NCI-H748 (cell line): Measurements from ENCODE around the gene RFPL4AL1.
"Not testable (repeated sequence)": the region's sequence is repeated elsewhere in the genome, so short reads cannot be mapped to it uniquely, and the experiment has no call there.

Experiments used
- DNase-seq: peaks from one replicate; lab custom pipeline; 2025; ENCODE audit not compliant: unreplicated experiment; lab: John Stamatoyannopoulos, UW

The RFPL4AL1 gene

DNA sequence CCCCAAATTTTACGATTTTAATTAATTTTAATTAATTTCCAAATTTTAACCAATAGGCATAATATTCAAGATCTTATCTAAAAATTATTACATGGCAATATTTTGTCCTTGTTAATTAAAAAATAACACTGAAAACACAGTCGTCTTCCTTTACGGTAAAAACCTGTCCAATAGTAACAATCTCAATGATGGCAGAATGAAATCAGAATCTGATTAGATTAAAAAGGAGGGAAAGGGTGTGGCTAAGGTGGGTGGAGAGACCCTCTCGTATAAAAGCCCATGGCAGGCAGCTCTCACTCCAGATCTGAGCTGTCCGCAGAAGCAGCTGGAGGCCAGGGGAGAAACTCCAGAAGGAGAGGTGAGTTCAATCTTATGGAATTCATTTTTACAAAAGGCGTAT, at the start of gene RFPL4AL1:
RFPL4AL1 (plus strand) TSS at position 301 of the 400 bp plus-strand sequence. CDS start 2,687 bp downstream, outside the sequence.
- not testable (repeated sequence) for DNase-seq

DNA sequence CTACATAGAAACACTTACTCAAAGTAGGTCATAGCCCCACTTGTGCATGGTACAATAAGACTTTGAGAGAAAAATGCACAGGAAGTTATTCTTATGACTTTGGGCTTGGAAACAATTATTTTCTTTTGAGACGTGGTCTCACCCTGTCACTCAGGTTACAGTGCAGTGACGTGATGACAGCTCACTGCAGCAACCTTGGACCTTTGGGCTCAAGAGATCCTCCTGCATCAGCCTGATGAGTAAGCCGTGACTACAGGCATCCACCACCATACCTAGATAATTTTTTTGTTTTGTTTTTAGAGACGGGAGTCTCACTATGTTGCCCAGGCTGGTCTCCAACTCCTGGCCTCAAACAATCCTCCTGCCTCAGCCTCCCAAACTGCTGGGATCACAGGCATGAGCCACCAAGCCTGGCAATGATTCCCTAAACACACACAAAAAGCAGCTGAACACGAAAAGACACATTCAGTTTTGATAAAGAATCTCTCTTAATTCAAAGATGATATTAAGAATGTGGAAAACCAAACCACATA, 48.6 kb upstream of the RFPL4AL1 start:
- DNase-seq = no peak

GRCh38 chr19:55720801-55721200, 48.1 kb upstream of the RFPL4AL1 start:
- no peak for DNase-seq

DNA sequence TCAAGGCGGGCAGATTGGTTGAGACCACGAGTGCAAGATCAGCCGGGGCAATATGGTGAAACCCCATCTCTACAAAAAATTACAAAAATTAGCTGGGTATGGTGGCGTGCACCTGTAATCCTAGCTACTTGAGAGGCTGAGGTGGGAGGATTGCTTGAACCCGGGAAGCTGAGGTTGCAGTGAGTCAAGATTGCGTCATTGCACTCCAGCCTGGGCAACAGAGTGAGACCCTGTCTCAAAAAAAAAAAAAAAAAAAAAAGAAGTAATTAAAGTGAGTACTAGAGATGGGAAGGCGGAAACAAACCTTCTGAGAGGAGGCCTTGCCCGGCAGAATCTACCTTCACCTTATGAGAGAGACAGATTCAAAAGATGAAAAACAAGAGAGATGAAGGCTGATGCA, 45.4 kb upstream of the RFPL4AL1 start:
- no peak for DNase-seq

DNA sequence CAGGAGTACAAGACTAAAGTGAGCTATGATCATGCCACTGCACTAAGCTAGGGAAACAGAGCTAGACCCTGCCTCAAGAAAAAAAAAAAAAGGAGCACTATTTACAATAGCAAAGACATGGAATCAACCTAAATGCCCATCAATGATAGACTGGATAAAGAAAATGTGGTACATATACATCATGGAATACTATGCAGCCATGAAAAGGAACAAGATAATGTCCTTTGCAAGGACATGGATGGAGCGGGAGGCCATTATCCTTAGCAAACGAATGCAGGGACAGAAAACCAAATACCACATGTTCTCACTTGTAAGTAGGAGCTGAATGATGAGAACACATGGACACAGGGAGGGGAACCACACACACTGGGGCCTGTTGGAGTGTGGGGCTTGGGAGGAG, 38.5 kb upstream of the RFPL4AL1 start:
- DNase-seq = not testable (repeated sequence)

GRCh38 chr19:55738302-55738701, 30.6 kb upstream of the RFPL4AL1 start, which contains the start of gene NLRP9:
Gene NLRP9, minus strand, starts transcription at chr19:55738402. Its CDS starts 28 bp downstream, at chr19:55738374.
- no peak for DNase-seq

GRCh38 chr19:55750715-55751114, 18.2 kb upstream of the RFPL4AL1 start:
- DNase-seq = no peak

GRCh38 chr19:55753401-55753800, 15.5 kb upstream of the RFPL4AL1 start:
- no peak for DNase-seq

- DNase-seq = not testable (repeated sequence)
These were observed 12.1 kb upstream of the RFPL4AL1 start for GRCh38 chr19:55756808-55757207.

DNA sequence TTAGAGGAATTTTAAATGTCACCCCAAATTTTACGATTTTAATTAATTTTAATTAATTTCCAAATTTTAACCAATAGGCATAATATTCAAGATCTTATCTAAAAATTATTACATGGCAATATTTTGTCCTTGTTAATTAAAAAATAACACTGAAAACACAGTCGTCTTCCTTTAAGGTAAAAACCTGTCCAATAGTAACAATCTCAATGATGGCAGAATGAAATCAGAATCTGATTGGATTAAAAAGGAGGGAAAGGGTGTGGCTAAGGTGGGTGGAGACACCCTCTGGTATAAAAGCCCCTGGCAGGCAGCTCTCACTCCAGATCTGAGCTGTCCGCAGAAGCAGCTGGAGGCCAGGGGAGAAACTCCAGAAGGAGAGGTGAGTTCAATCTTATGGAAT, 10.1 kb upstream of the RFPL4AL1 start, which contains the start of gene RFPL4A:
RFPL4A (plus strand) TSS at position 301 of the 400 bp plus-strand sequence. CDS start 2,704 bp downstream, outside the sequence.
- not testable (repeated sequence) for DNase-seq

DNA sequence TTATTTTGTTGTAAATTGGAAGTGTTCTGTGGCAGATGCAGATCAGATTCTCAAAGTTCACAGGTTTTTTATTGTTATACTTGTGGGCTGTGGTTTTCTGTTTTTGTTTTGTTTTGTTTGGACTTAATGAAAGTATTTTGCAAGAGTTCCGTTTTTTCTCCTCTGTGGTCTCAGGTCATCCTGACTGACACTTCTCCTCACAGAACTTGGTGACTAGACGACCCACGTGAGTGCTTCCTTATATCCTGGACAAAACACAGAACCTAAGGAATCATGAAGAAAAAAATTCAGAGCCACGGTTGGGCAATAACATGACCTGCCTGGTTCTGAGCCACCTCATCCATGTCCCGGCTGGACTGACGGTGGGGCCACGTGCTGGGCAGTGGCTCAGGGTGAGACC, 2.5 kb upstream of the RFPL4AL1 start:
- no peak for DNase-seq

- DNase-seq = not testable (repeated sequence)
These were observed 714 bp downstream of the RFPL4AL1 start for GRCh38 chr19:55769632-55770031.

GRCh38 chr19:55777528-55777927, 8.6 kb downstream of the RFPL4AL1 start:
- peak; percentile 67 for DNase-seq

DNA sequence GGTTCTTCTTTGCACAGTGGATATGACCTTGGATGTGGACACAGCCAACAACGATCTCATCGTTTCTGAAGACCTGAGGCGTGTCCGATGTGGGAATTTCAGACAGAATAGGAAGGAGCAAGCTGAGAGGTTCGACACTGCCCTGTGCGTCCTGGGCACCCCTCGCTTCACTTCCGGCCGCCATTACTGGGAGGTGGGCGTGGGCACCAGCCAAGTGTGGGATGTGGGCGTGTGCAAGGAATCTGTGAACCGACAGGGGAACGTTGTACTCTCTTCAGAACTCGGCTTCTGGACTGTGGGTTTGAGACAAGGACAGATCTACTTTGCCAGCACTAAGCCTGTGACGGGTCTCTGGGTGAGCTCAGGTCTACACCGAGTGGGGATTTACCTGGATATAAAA, 9.4 kb downstream of the RFPL4AL1 start:
- DNase-seq = peak; percentile 55

DNA sequence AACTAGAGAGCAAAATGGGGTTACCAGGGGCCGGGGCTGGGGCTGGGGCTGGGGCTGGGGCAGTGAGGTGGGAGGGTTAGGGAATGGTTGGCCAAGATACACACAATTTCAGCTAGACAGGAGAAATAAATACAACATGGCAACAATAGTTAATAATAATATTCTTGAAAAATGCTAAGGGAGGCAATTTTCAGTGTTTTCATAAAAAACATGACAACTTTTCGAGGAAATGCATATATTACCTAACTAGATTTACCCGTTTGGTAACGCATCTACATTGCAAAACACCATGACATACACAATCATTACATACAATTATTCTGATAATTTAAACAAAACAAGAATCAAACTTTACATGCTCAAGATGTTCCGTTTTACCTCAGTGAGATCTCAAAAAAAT, 12.2 kb downstream of the RFPL4AL1 start:
- no peak for DNase-seq

DNA sequence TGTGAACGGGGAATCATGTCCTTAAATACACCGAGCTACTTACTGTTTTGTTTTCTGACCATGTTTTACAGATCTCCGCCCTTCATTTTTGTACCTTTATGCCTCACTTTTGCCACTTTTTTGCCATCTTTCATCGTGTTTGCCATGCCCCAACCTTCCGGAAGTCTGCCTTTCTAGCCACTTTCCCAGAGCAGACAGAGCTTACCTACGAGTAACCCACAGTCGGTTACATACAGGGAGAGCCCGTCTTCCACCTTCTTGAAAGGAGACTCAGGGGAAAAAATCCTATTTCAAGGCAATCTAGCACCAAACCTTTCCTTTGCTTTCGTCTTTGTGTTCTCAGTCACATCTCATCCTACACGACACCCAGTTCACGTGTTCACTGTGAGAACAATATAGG, 26.1 kb downstream of the RFPL4AL1 start:
- DNase-seq = no peak

DNA sequence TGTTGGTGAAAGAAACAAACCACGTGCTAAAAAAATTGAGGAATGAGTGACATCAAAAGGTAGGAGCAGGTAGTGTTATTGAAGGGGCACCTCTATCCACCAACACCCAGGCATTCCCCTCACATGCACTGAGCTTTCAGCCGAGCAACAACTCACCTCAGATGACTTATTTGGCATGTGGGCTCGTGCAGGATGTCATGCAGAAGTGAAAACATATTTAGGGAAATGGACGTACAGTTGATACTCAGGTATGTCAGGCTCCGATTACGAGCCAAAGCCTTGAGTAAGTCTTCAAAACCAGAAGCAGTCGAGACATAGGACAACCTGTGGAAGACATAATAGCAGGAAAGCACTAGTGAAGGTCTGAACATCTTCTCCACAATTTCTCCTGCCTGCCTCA, 32.5 kb downstream of the RFPL4AL1 start:
- no peak for DNase-seq

- no peak for DNase-seq
These were observed 33.4 kb downstream of the RFPL4AL1 start for GRCh38 chr19:55802281-55802680.

- DNase-seq = peak; percentile 98
These were observed 40.6 kb downstream of the RFPL4AL1 start for GRCh38 chr19:55809381-55810058.

- DNase-seq = no peak
These were observed 42.4 kb downstream of the RFPL4AL1 start for GRCh38 chr19:55811340-55811739.

- no peak for DNase-seq
These were observed 43.5 kb downstream of the RFPL4AL1 start for GRCh38 chr19:55812449-55812848.

GRCh38 chr19:55813906-55814305, 45.0 kb downstream of the RFPL4AL1 start:
- DNase-seq = no peak

- no peak for DNase-seq
These were observed 51.1 kb downstream of the RFPL4AL1 start for GRCh38 chr19:55820037-55820436.
